Prostate gland (tissue), 2 donors: ENCODE measurements around the gene OAS2. TPM values are rescaled to one million over a fixed set of nuclear protein-coding genes. Genes with fewer than 3 reads are reported as not detected.

Experiments used
- DNase-seq: peaks from one replicate; pipeline ENCODE4 v3.0.0-alpha.2; 2019; ENCODE audit warnings: low spot score
- H3K27ac ChIP-seq, 2 donors: fragments of 200-600 bp; sonication (generic); 2 replicates each; pipeline ENCODE4 v1.5.1; 2017 to 2019
- H3K27me3 ChIP-seq: fragments of 200-600 bp; sonication (generic); replicated peaks from 2 replicates; pipeline ENCODE4 v1.5.1; 2019; ENCODE audit not compliant: insufficient read depth
- H3K36me3 ChIP-seq, 2 donors: fragments of 200-600 bp; sonication (generic); 1 replicate in 1 of 2; 2 replicates in 1 of 2; pipeline versions ENCODE4 v1.5.1 to v1.8.1; 2017 to 2019
- H3K4me1 ChIP-seq: fragments of 200-600 bp; sonication (generic); replicated peaks from 2 replicates; pipeline ENCODE4 v1.5.1; 2019
- H3K4me3 ChIP-seq, 2 donors: fragments of 200-600 bp; sonication (generic); 2 replicates each; pipeline ENCODE4 v1.5.1; 2017 to 2019
- H3K9me3 ChIP-seq: fragments of 200-600 bp; sonication (generic); 2 replicates; pipeline ENCODE4 v1.5.1; 2017
- POLR2A ChIP-seq: fragments of 450-650 bp; IDR thresholded peaks from one replicate; pipeline ENCODE4 v1.6.1; 2016; ENCODE audit warnings: antibody characterized with exemption, mild to moderate bottlenecking
- POLR2AphosphoS5 ChIP-seq: sonication (generic); formaldehyde crosslinking; IDR thresholded peaks from one replicate; pipeline ENCODE4 v1.6.1; 2017; ENCODE audit warnings: antibody characterized with exemption
- WGBS: methylation state at CpG from one replicate; pipeline ENCODE4 v1.1.5; 2018; 5-methylcytosine and 5-hydroxymethylcytosine counted together
- intact Hi-C: fragments of 100-400 bp; cut with DNase I; formaldehyde crosslinking; loops from one replicate; pipeline ENCODE4 v1.14.2; 2022
- total RNA-seq, 2 donors: library from RNA; depleted of rRNA; stranded (reverse); fragments of >200 nt; gene quantifications; one replicate each; pipeline ENCODE4 v1.1.0, GENCODE V29; 2016
- TF ChIP-seq, protein P1 (sequence below), 4 experiments: fragments of 200-600 bp in 2 of 4; fragments of 450-650 bp in 2 of 4; sonication (generic) in 2 of 4; IDR thresholded peaks; 1 replicate in 3 of 4; 2 replicates in 1 of 4; pipeline ENCODE4 v1.5.1; 2016 to 2019; ENCODE audit warnings: antibody characterized with exemption in 4 of 4, mild to moderate bottlenecking in 2 of 4, moderate library complexity in 2 of 4

OAS2 gene
- total RNA-seq, 2 donors from 2014 or later: 9.7 to 12.4 TPM

DNA sequence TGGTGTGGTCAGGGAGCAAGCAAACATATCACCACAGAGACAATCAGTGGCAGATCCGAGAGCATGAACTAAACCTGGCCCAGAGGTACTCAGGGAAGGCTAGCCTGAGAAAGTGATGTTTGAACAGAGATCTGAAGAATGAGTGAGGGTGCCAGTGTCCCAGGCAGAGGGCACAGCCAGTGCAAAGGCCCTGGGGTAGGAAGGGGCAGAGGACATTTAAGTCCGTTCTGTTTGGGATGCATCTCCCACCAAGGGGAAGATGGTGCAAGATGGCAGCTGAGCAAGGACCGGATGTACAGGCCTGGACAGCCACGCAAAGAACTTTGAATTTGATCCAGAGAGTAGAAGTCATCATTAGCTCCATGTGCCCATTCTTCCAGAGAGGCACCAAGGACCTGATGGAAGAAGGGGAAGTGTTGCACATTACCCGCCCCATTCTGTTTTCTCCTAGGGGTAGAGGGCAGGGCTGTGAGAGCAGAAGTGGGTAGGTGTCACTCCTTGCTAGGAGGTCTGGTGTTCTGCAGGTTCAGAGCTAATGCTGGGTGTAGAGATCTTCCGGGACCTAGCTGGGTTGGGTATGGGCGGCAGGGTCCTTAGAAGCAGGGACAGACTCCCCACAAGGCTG is 82.1 kb downstream of the OAS2 start:
- Histone ChIP-seq H3K4me3 (no peak overlapping the region), H3K27me3 (no peaks in the 10 kb centered on the region), H3K9me3 (no peaks in the 10 kb centered on the region), H3K36me3 (no peaks in the 10 kb centered on the region), H3K27ac (no peak overlapping the region), H3K4me1 (peaks cover 3% of the 10 kb centered on the region)
- TF ChIP-seq POLR2AphosphoS5 (no peak), POLR2A (no peak)
- TF ChIP-seq, protein P1, sequence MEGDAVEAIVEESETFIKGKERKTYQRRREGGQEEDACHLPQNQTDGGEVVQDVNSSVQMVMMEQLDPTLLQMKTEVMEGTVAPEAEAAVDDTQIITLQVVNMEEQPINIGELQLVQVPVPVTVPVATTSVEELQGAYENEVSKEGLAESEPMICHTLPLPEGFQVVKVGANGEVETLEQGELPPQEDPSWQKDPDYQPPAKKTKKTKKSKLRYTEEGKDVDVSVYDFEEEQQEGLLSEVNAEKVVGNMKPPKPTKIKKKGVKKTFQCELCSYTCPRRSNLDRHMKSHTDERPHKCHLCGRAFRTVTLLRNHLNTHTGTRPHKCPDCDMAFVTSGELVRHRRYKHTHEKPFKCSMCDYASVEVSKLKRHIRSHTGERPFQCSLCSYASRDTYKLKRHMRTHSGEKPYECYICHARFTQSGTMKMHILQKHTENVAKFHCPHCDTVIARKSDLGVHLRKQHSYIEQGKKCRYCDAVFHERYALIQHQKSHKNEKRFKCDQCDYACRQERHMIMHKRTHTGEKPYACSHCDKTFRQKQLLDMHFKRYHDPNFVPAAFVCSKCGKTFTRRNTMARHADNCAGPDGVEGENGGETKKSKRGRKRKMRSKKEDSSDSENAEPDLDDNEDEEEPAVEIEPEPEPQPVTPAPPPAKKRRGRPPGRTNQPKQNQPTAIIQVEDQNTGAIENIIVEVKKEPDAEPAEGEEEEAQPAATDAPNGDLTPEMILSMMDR (IDR thresholded peaks at IDR 0.05): no peak
- DNase-seq: no peak
- intact Hi-C loops: no loop called here
- 85% methylated on average over 7 of the region's 7 CpGs for WGBS

GRCh38 chr12:113061061-113061694 is 82.9 kb downstream of the OAS2 start:
- intact Hi-C loops: no loop called here
- Histone ChIP-seq H3K27me3 (no peaks in the 10 kb centered on the region), H3K27ac (no peak overlapping the region), H3K9me3 (no peaks in the 10 kb centered on the region), H3K4me1 (peaks cover 3% of the 10 kb centered on the region), H3K4me3 (no peak overlapping the region), H3K36me3 (no peaks in the 10 kb centered on the region)
- 63% methylated on average over 10 of the region's 10 CpGs for WGBS
- DNase-seq: no peak
- TF ChIP-seq POLR2A (no peak), POLR2AphosphoS5 (no peak)
- TF ChIP-seq, protein P1 (IDR thresholded peaks at IDR 0.05): no peak

Other genes with a start within 250 kb of the OAS2 start
- not detected for gene RPH3A, start 186.8 kb upstream of the OAS2 start, total RNA-seq
- 10 to 100 TPM in 1 of 2 donors, 1 to 10 TPM in 1; 8.2 to 14.2 TPM for gene OAS1, start 71.6 kb upstream of the OAS2 start, total RNA-seq
- gene OAS3, start 40.0 kb upstream of the OAS2 start, total RNA-seq: 10 to 100 TPM in 1 of 2 donors, 1 to 10 TPM in 1; 8.7 to 11.2 TPM
- 10 to 100 TPM in 1 of 2 donors, 1 to 10 TPM in 1; 2.6 to 21.2 TPM for gene DTX1, start 78.2 kb downstream of the OAS2 start, total RNA-seq
- 1 to 10 TPM; 1.6 to 9.9 TPM for gene RASAL1, start 157.2 kb downstream of the OAS2 start, total RNA-seq
- under 1 TPM in 1 of 2 donors, not detected in 1; 0.57 TPM for gene CFAP73, start 171.2 kb downstream of the OAS2 start, total RNA-seq
- gene DDX54, start 207.0 kb downstream of the OAS2 start, total RNA-seq: 100 to 1,000 TPM in 1 of 2 donors, 10 to 100 TPM in 1; 66.3 to 119 TPM
- gene RITA1, start 207.2 kb downstream of the OAS2 start, total RNA-seq: 10 to 100 TPM; 29.0 to 39.7 TPM
- gene TPCN1, start 242.9 kb downstream of the OAS2 start, total RNA-seq: 10 to 100 TPM; 52.6 to 65.3 TPM